Colonic mucosa (tissue), 4 donors: ENCODE measurements around the gene ZFYVE9. TPM values are rescaled to one million over a fixed set of nuclear protein-coding genes. Genes with fewer than 3 reads are reported as not detected.

Experiments
- DNase-seq: peaks from one replicate; pipeline ENCODE4 v3.0.0-alpha.2; 2020
- H3K27ac ChIP-seq: fragments of 200-600 bp; one replicate; pipeline ENCODE4 v1.8.0; 2021
- H3K27me3 ChIP-seq: fragments of 200-600 bp; one replicate; pipeline ENCODE4 v1.8.0; 2021
- H3K36me3 ChIP-seq: fragments of 200-600 bp; one replicate; pipeline ENCODE4 v1.8.0; 2021
- H3K4me1 ChIP-seq: fragments of 200-600 bp; one replicate; pipeline ENCODE4 v1.8.0; 2021; ENCODE audit warnings: mild to moderate bottlenecking
- H3K4me3 ChIP-seq: fragments of 200-600 bp; one replicate; pipeline ENCODE4 v1.8.0; 2021
- H3K9ac ChIP-seq, 2 donors: one replicate each; pipeline ENCODE4 v1.7.0; 2013; ENCODE audit warnings: control low read depth in 2 of 2, low read depth in 2 of 2, low read length in 2 of 2
- H3K9me3 ChIP-seq: fragments of 200-600 bp; one replicate; pipeline ENCODE4 v1.8.0; 2021
- intact Hi-C: fragments of 100-400 bp; cut with DNase I; formaldehyde crosslinking; loops from one replicate; pipeline ENCODE4 v1.14.1; 2022
- total RNA-seq, 2 donors: library from RNA; stranded (reverse); fragmentation: NEBNext Ultra II Directional in 1 of 2; extraction: Animal tissue kit (Norgen Biotek cat#: 25700) in 1 of 2; gene quantifications; one replicate each; pipeline ENCODE4 v1.2.1, GENCODE V29; 2021
- TF ChIP-seq, protein P1 (sequence below): fragments of 200-600 bp; IDR thresholded peaks from one replicate; pipeline ENCODE4 v1.8.0; 2022; ENCODE audit warnings: antibody characterized with exemption, mild to moderate bottlenecking
- donor health status: healthy.
- donor health status: DM: no; HTN: no; CAD: no.
- donor health status: DM: no; HTN: no; CAD: no.

The ZFYVE9 gene
- total RNA-seq, 2 donors from 2014 or later = 13.1 to 18.9 TPM

DNA sequence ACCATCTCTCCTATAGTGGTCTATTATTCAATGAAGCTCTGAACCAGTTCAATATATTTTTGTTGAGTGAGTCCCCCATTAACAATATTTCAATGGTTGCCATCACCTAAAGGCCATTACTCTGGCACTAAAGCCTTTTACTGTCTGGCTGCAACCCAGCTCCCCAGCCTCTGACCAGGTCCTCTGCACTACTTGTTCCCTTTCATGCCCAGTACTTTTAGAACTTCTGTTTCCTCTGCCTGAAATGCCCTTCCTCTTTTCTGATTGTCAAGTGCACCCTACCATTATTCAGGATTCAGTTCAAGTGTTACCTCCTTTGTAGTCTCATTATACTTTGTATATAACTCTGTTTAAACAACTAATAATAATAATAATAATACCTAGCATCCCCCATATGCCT is 30.4 kb upstream of the ZFYVE9 start:
- H3K27ac ChIP-seq = no peak overlapping the region
- H3K4me1 ChIP-seq = no peaks in the 10 kb centered on the region
- H3K9ac ChIP-seq = no peak overlapping the region
- DNase-seq = no peak
- no peaks in the 10 kb centered on the region for H3K9me3 ChIP-seq
- H3K27me3 ChIP-seq = no peaks in the 10 kb centered on the region
- no peaks in the 10 kb centered on the region for H3K36me3 ChIP-seq
- no peak overlapping the region for H3K4me3 ChIP-seq
- intact Hi-C loops = no loop called here
- TF ChIP-seq, protein P1, sequence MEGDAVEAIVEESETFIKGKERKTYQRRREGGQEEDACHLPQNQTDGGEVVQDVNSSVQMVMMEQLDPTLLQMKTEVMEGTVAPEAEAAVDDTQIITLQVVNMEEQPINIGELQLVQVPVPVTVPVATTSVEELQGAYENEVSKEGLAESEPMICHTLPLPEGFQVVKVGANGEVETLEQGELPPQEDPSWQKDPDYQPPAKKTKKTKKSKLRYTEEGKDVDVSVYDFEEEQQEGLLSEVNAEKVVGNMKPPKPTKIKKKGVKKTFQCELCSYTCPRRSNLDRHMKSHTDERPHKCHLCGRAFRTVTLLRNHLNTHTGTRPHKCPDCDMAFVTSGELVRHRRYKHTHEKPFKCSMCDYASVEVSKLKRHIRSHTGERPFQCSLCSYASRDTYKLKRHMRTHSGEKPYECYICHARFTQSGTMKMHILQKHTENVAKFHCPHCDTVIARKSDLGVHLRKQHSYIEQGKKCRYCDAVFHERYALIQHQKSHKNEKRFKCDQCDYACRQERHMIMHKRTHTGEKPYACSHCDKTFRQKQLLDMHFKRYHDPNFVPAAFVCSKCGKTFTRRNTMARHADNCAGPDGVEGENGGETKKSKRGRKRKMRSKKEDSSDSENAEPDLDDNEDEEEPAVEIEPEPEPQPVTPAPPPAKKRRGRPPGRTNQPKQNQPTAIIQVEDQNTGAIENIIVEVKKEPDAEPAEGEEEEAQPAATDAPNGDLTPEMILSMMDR = no peak

DNA sequence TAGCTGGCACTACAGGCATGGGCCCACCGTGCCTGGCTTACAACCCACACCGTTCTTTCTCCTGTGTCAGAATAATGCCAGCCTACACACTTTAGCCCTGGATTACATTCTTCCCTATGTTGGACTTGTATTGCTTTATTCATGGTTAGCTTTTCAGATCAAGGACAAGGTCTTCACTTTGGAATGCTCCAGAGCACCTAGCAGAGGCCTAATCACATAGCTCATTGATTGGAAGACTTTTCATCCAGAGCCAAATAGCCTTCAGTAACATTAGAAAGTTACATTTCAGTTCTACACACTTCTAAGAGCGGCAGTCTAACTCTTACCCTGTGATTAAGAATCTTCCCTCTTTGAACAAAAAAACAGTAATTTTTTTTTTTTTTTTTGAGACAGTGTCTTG is 29.4 kb upstream of the ZFYVE9 start:
- Histone ChIP-seq H3K27ac (no peak overlapping the region), H3K4me3 (no peak overlapping the region), H3K4me1 (no peaks in the 10 kb centered on the region), H3K36me3 (no peaks in the 10 kb centered on the region), H3K27me3 (no peaks in the 10 kb centered on the region), H3K9me3 (no peaks in the 10 kb centered on the region), H3K9ac (no peak overlapping the region)
- DNase-seq = no peak
- intact Hi-C loops = no loop called here
- TF ChIP-seq, protein P1 = no peak

DNA sequence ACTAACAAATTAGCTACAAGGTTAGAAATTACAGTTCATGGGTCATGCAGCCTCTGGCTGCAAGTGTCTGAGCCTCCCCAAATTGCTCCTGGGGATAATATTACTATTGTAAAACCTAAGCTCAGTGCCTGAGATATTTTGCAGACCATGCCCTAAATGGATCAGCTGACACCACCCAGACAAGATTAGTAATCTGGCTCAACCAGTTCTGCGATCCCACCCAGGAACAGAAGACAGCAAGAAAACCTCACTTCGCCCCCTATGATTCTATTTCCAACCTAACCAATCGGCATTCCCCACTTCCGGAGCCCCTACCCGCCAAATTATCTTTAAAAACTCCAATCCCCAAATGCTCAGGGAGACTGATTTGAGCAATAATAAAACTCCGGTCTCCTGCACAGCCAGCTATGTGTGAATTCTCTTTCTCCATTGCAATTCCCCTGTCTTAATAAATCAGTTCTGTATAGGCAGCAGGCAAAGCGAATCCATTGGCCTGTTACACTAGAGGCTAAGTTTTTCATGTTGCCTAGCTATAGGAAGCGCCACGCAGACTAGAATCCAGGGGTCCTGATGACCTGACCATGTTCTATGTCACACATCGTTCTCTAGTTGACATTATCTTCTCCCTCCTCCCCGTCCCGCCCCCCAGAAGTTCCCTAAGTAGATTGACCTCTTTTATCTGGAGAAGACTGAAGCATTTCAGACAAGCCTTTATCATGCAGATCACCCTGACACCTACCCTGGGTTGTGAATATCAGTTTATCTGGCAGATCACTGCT is 22.4 kb upstream of the ZFYVE9 start:
- no peak overlapping the region for H3K4me3 ChIP-seq
- no peak overlapping the region for H3K27ac ChIP-seq
- DNase-seq = no peak
- no peaks in the 10 kb centered on the region for H3K9me3 ChIP-seq
- TF ChIP-seq, protein P1 = no peak
- no peak overlapping the region for H3K9ac ChIP-seq
- no peaks in the 10 kb centered on the region for H3K4me1 ChIP-seq
- intact Hi-C loops = no loop called here
- no peaks in the 10 kb centered on the region for H3K27me3 ChIP-seq
- H3K36me3 ChIP-seq = no peaks in the 10 kb centered on the region

DNA sequence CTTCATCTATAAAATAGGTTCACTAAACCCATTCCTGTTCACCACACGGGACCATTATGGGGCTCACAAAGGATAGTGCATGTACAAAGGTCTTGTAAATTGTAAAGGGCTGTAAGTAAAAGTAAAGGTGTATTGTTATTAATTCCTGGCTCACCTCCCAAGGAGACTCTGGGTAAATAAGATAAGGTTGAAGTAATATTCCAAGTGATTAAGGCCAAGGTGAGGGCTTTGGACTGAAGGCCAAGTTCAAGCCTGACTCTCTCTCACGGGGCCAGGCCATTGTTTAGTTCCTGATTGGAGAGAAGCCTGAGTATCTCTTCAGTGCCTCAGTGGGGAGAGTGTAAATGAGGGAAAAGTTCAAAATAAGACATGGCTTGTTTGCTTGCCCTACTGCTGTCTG is 19.5 kb upstream of the ZFYVE9 start:
- TF ChIP-seq, protein P1 = no peak
- Histone ChIP-seq H3K36me3 (no peaks in the 10 kb centered on the region), H3K4me3 (no peak overlapping the region), H3K27me3 (no peaks in the 10 kb centered on the region), H3K4me1 (no peaks in the 10 kb centered on the region), H3K9me3 (no peaks in the 10 kb centered on the region), H3K9ac (no peak overlapping the region), H3K27ac (no peak overlapping the region)
- DNase-seq = no peak
- intact Hi-C loops = no loop called here

DNA sequence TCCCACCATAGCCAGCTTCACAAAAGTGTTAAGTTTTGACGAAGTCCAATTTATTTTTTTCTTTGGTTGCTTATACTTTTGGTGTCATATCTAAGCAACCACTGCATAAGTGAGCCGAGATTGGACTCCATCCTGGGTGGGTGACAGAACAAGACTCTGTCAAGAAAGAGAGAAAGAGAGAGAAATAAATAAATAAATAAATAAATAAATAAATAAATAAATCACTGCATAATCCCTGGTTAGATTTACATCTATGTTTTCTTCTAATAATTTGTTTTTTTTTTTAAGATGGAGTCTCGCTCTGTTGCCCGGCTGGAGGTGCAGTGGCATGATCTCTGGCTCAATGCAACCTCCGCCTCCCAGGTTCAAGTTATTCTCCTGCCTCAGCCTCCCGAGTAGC is 18.3 kb upstream of the ZFYVE9 start:
- Histone ChIP-seq H3K27ac (no peak overlapping the region), H3K9me3 (no peaks in the 10 kb centered on the region), H3K4me1 (no peaks in the 10 kb centered on the region), H3K27me3 (no peaks in the 10 kb centered on the region), H3K4me3 (no peak overlapping the region), H3K9ac (no peak overlapping the region), H3K36me3 (no peaks in the 10 kb centered on the region)
- no peak for DNase-seq
- intact Hi-C loops = no loop called here
- TF ChIP-seq, protein P1 = no peak
